ENCODE data around the gene C1orf159. TPM values are rescaled to one million over a fixed set of nuclear protein-coding genes. Genes with fewer than 3 reads are reported as not detected.

C1orf159 gene
- polyA plus RNA-seq, 2 of the 4 experiments (the other 2 are of a cell fraction) = 4.0 to 10.2 TPM

GRCh38 chr1:1085171-1085841 is 30.6 kb downstream of the C1orf159 start:
- TF ChIP-seq ZNF302 (CRISPR knock-in tag; IDR thresholded peaks at IDR 0.05) = no peak
- no peak for TF ChIP-seq CBX8 (IDR thresholded peaks at IDR 0.05)
- TF ChIP-seq, protein P1, sequence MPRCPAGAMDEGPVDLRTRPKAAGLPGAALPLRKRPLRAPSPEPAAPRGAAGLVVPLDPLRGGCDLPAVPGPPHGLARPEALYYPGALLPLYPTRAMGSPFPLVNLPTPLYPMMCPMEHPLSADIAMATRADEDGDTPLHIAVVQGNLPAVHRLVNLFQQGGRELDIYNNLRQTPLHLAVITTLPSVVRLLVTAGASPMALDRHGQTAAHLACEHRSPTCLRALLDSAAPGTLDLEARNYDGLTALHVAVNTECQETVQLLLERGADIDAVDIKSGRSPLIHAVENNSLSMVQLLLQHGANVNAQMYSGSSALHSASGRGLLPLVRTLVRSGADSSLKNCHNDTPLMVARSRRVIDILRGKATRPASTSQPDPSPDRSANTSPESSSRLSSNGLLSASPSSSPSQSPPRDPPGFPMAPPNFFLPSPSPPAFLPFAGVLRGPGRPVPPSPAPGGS (IDR thresholded peaks at IDR 0.05) = no peak
- TF ChIP-seq NPAS2 (CRISPR knock-in tag; IDR thresholded peaks at IDR 0.05; ENCODE audit: borderline replicate concordance) = no peak
- no peak for TF ChIP-seq RAD21 (conservative IDR thresholded peaks at IDR 0.05 in 1 of 2, IDR thresholded peaks at IDR 0.05 in 1 of 2)
- TF ChIP-seq, protein P2, sequence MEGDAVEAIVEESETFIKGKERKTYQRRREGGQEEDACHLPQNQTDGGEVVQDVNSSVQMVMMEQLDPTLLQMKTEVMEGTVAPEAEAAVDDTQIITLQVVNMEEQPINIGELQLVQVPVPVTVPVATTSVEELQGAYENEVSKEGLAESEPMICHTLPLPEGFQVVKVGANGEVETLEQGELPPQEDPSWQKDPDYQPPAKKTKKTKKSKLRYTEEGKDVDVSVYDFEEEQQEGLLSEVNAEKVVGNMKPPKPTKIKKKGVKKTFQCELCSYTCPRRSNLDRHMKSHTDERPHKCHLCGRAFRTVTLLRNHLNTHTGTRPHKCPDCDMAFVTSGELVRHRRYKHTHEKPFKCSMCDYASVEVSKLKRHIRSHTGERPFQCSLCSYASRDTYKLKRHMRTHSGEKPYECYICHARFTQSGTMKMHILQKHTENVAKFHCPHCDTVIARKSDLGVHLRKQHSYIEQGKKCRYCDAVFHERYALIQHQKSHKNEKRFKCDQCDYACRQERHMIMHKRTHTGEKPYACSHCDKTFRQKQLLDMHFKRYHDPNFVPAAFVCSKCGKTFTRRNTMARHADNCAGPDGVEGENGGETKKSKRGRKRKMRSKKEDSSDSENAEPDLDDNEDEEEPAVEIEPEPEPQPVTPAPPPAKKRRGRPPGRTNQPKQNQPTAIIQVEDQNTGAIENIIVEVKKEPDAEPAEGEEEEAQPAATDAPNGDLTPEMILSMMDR (IDR thresholded peaks at IDR 0.05) = no peak
- no peak for TF ChIP-seq MYC (IDR thresholded peaks at IDR 0.05; ENCODE audit: borderline replicate concordance, low read length)
- TF ChIP-seq, protein P3, sequence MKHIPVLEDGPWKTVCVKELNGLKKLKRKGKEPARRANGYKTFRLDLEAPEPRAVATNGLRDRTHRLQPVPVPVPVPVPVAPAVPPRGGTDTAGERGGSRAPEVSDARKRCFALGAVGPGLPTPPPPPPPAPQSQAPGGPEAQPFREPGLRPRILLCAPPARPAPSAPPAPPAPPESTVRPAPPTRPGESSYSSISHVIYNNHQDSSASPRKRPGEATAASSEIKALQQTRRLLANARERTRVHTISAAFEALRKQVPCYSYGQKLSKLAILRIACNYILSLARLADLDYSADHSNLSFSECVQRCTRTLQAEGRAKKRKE (CRISPR knock-in tag; IDR thresholded peaks at IDR 0.05; ENCODE audit: low read depth) = no peak
- no peak for TF ChIP-seq EP300 (IDR thresholded peaks at IDR 0.05)
- TF ChIP-seq CBX2 (IDR thresholded peaks at IDR 0.05; ENCODE audit: borderline replicate concordance, low read depth) = no peak
- no peak for TF ChIP-seq CHD4 (IDR thresholded peaks at IDR 0.05; ENCODE audit: borderline replicate concordance)
- no peak for TF ChIP-seq MAFK (IDR thresholded peaks at IDR 0.05; ENCODE audit: partially characterized antibody)
- no peak for TF ChIP-seq CEBPB (IDR thresholded peaks at IDR 0.05)
- no peak for TF ChIP-seq POLR2AphosphoS2 (conservative IDR thresholded peaks at IDR 0.05; ENCODE audit: low read length)
- no peak for TF ChIP-seq EHMT2 (IDR thresholded peaks at IDR 0.05; ENCODE audit: low read depth)
- no peak for TF ChIP-seq ELK1 (IDR thresholded peaks at IDR 0.05; ENCODE audit: low read depth, low read length)
- no peak for TF ChIP-seq JUNB (IDR thresholded peaks at IDR 0.05)
- no peak for TF ChIP-seq BHLHE40 (IDR thresholded peaks at IDR 0.05; ENCODE audit: low read depth, low read length)
- no peak for TF ChIP-seq EHF (CRISPR knock-in tag; IDR thresholded peaks at IDR 0.05)
- no peak for TF ChIP-seq JUN (IDR thresholded peaks at IDR 0.05)

More at GRCh38 chr1:1085171-1085841, 30.6 kb downstream of the C1orf159 start:
- Histone ChIP-seq H3K9me3 (no peaks in the 10 kb centered on the region), H3K27ac (no peak overlapping the region), H3K4me2 (no peak overlapping the region), H3K4me3 (no peak overlapping the region), H3K4me1 (0 out of 3 replicates have a peak, but pooled peaks cover 3% of the 10 kb centered on the region)
- ATAC-seq (0 out of 6 replicates have a peak, but pooled peaks of 1 of the 2 experiments have one; percentile 4), FAIRE-seq (no peak), DNase-seq (ENCODE audit: low read depth in 1 of 2, low spot score in 1 of 2) (no peak)
- POLR2A ChIA-PET = no interaction called here
- CTCF ChIA-PET = interaction anchor here (0.6 to 1.0 kb wide), 2 partner anchors 83 to 719 kb away, joined by 3 to 4 read pairs; no protein-coding TSS in a partner anchor
- WGBS (ENCODE audit: missing lambda C conversion rate) = 84% methylated on average over 8 of the region's 30 CpGs
